K562 (cell line): ENCODE data around the gene TCAP. TPM values are rescaled to one million over a fixed set of nuclear protein-coding genes. Genes with fewer than 3 reads are reported as not detected.

Experiments used
- E2F3 ChIP-seq: fragments of 250-450 bp; sonication (Bioruptor Pico); IDR thresholded peaks from 2 replicates; pipeline ENCODE4 v1.4.0; 2020; ENCODE audit warnings: mild to moderate bottlenecking
- GATA2 ChIP-seq: sonication (generic); formaldehyde crosslinking; IDR thresholded peaks from 2 replicates; pipeline ENCODE4 v1.4.0; 2020; ENCODE audit warnings: mild to moderate bottlenecking, missing genetic modification reagents
- KLF1 ChIP-seq: fragments of 450-650 bp; IDR thresholded peaks from 2 replicates; pipeline ENCODE4 v1.6.1; 2016; ENCODE audit warnings: missing genetic modification characterization, missing compliant biosample characterization
- MYNN ChIP-seq, 2 experiments: sonication (generic); formaldehyde crosslinking in 1 of 2; IDR thresholded peaks; 2 replicates each; pipeline versions ENCODE4 v1.5.0 to v1.6.1; 2016 to 2020; ENCODE audit warnings: antibody characterized with exemption in 1 of 2, missing genetic modification reagents in 1 of 2
- NFIC ChIP-seq: fragments of 450-650 bp; IDR thresholded peaks from 2 replicates; pipeline ENCODE4 v1.6.1; 2017; ENCODE audit warnings: mild to moderate bottlenecking, inconsistent platforms
- NR4A1 ChIP-seq, 2 experiments: fragments of 250-450 bp in 1 of 2; fragments of 450-650 bp in 1 of 2; sonication (Bioruptor Pico) in 1 of 2; IDR thresholded peaks; 2 replicates each; pipeline versions ENCODE4 v1.4.0 to v1.6.1; 2016 to 2020; ENCODE audit warnings: mild to moderate bottlenecking in 2 of 2, missing compliant biosample characterization in 1 of 2, missing genetic modification characterization in 1 of 2, moderate library complexity in 1 of 2
- PCBP1 ChIP-seq: fragments of 200-400 bp; formaldehyde crosslinking; IDR thresholded peaks from 2 replicates; pipeline ENCODE4 v1.6.1; 2018; ENCODE audit warnings: mild to moderate bottlenecking, low read depth, low read length; ENCODE audit not compliant: poor library complexity, severe bottlenecking
- RFX1 ChIP-seq: fragments of 450-650 bp; IDR thresholded peaks from 2 replicates; pipeline ENCODE4 v1.6.1; 2016; ENCODE audit warnings: mild to moderate bottlenecking, moderate library complexity
- STAT6 ChIP-seq: sonication (generic); formaldehyde crosslinking; IDR thresholded peaks from 2 replicates; pipeline ENCODE4 v1.8.1; 2023; ENCODE audit warnings: mild to moderate bottlenecking, missing genetic modification reagents
- TBP ChIP-seq: optimal IDR thresholded peaks from 2 replicates; pipeline ENCODE3; 2011; ENCODE audit warnings: low read depth, low read length, improper control_type of control experiment
- TRIM24 ChIP-seq, 2 experiments: fragments of 450-650 bp; IDR thresholded peaks; 2 replicates each; pipeline ENCODE4 v1.6.1; 2016
- ZBTB7A ChIP-seq: IDR thresholded peaks from 2 replicates; pipeline ENCODE4 v1.6.1; 2011; ENCODE audit warnings: low read depth, mild to moderate bottlenecking, low read length, moderate library complexity, borderline replicate concordance; ENCODE audit not compliant: control insufficient read depth
- ZMIZ1 ChIP-seq, 2 experiments: fragments of 150-350 bp in 1 of 2; IDR thresholded peaks; 2 replicates each; pipeline ENCODE4 v1.6.1; 2012 to 2016; ENCODE audit warnings: low read depth in 2 of 2, low read length in 2 of 2, mild to moderate bottlenecking in 1 of 2, moderate library complexity in 1 of 2
- ZSCAN29 ChIP-seq: fragments of 450-650 bp; IDR thresholded peaks from 2 replicates; pipeline ENCODE4 v1.6.1; 2017
- polyA plus RNA-seq, 8 experiments: library from polyadenylated mRNA; depleted of rRNA in 4 of 8; stranded (reverse) in 5 of 8; unstranded in 3 of 8; fragments of >200 nt; fragmentation: Nextera tagmentation in 2 of 8; fragmentation: Illumina TruSeq in 1 of 8; extraction: Ambion mirVana in 2 of 8; extraction: Trizol in 1 of 8; gene quantifications; 2 replicates each; pipeline versions ENCODE4 v1.2.1 to v1.2.3, GENCODE V29; 2011 to 2014; ENCODE audit warnings: inconsistent platforms in 1 of 8, missing spikeins in 1 of 8
- total RNA-seq, 7 experiments: library from RNA; depleted of rRNA in 6 of 7; stranded (reverse); fragments of >200 nt in 6 of 7; fragmentation: Illumina TruSeq in 2 of 7; extraction: Trizol in 2 of 7; gene quantifications; 2 replicates each; pipeline versions ENCODE4 v1.2.1 to v1.2.3, GENCODE V29; 2011 to 2021; ENCODE audit warnings: low replicate concordance in 1 of 7
- TF ChIP-seq, protein P1 (sequence below): fragments of 250-450 bp; sonication (Bioruptor Pico); IDR thresholded peaks from 2 replicates; pipeline ENCODE4 v1.4.0; 2020

TCAP gene
- total and polyA plus RNA-seq, 9 of the 15 experiments (the other 6 are each of a cell fraction or from before 2014, with no cell fraction given), result 0.33 to 1.4 (median 0.82) TPM; not detected in 2

DNA sequence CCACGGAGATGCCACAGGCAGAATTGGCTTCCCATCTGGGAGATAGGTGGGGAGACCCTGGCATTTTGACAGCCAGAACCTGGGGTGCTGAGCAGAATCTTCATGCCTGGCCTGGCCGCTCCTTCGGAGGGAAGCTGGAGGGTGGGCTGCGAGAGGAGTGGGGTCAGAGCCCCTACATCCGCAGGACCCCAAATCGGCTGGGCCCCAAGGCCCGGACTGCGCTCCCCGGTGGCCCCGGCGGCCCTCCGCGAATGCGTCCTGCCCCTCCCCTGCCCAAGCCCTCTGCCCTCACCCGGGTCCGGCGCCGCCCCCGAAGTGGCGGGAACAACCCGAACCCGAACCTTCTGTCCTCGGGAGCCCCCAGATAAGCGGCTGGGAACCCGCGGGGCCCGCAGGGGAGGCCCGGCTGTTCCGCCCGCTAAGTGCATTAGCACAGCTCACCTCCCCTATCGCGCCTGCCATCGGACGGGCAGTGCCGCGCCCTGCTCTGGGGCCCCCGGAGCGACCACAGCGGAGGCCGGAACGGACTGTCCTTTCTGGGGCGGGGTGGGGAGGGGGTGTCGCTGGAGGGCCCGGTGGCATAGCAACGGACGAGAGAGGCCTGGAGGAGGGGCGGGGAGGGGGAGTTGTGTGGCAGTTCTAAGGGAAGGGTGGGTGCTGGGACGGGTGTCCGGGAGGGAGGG lies 2.3 kb downstream of the TCAP start (continued):
- peak in 1 of 2 experiments; percentile 76; a peak in 2 of 4 replicates for TF ChIP-seq ZMIZ1 (IDR thresholded peaks at IDR 0.05; ENCODE audit: low read depth in 2 of 2, low read length in 2 of 2)
- peak; percentile 88 for TF ChIP-seq GATA2 (CRISPR knock-in tag)
- no peak for TF ChIP-seq TRIM24 (IDR thresholded peaks at IDR 0.05)
- peak; percentile 18; the same call in 1 of the 2 replicates for TF ChIP-seq ZSCAN29
- TF ChIP-seq TBP, result peak; percentile 59
- peak; percentile 75; the same call in 1 of the 2 replicates for TF ChIP-seq RFX1
- 0 out of 2 replicates have a peak, but pooled peaks have one; percentile 50 for TF ChIP-seq STAT6 (CRISPR knock-in tag)
- TF ChIP-seq NFIC, result peak; percentile 51
- peak; percentile 88 for TF ChIP-seq KLF1
- peak; percentile 95 for TF ChIP-seq ZBTB7A
- TF ChIP-seq MYNN (IDR thresholded peaks at IDR 0.05), result peak; percentile 82
- TF ChIP-seq MYNN (CRISPR knock-in tag; IDR thresholded peaks at IDR 0.05), result no peak
- TF ChIP-seq, protein P1, sequence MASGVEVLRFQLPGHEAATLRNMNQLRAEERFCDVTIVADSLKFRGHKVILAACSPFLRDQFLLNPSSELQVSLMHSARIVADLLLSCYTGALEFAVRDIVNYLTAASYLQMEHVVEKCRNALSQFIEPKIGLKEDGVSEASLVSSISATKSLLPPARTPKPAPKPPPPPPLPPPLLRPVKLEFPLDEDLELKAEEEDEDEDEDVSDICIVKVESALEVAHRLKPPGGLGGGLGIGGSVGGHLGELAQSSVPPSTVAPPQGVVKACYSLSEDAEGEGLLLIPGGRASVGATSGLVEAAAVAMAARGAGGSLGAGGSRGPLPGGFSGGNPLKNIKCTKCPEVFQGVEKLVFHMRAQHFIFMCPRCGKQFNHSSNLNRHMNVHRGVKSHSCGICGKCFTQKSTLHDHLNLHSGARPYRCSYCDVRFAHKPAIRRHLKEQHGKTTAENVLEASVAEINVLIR, result 0 out of 2 replicates have a peak, but pooled peaks have one; percentile 30
- TF ChIP-seq PCBP1, result peak; percentile 86
- peak; percentile 92 for TF ChIP-seq E2F3 (CRISPR knock-in tag)
- no peak for TF ChIP-seq NR4A1 (CRISPR knock-in tag; IDR thresholded peaks at IDR 0.05)
- TF ChIP-seq NR4A1 (tag; IDR thresholded peaks at IDR 0.05), result peak; percentile 52; the same call in 1 of the 2 replicates
